WERI-Rb-1 (cell line): Measurements from ENCODE around the gene SRGN.
"Not testable (repeated sequence)": the region's sequence is repeated elsewhere in the genome, so short reads cannot be mapped to it uniquely, and the experiment has no call there.

Source experiments
- DNase-seq: peaks from one replicate; pipeline ENCODE4 v3.0.0-alpha.2; 2020
- H3K27ac ChIP-seq: fragments of 250-450 bp; sonication (Bioruptor Pico); 2 replicates; pipeline ENCODE4 v1.5.1; 2020; ENCODE audit warnings: mild to moderate bottlenecking, moderate library complexity
- H3K27me3 ChIP-seq: fragments of 250-450 bp; sonication (Bioruptor Pico); 2 replicates; pipeline ENCODE4 v1.5.1; 2021; ENCODE audit warnings: mild to moderate bottlenecking, low read depth, moderate library complexity; ENCODE audit not compliant: insufficient read depth, severe bottlenecking
- H3K36me3 ChIP-seq: fragments of 250-450 bp; sonication (Bioruptor Pico); 2 replicates; pipeline ENCODE4 v1.5.1; 2020; ENCODE audit warnings: mild to moderate bottlenecking, moderate library complexity
- H3K4me3 ChIP-seq: 2 replicates; pipeline ENCODE4 v1.5.1; 2011; ENCODE audit warnings: low read depth, mild to moderate bottlenecking, control low read depth, low read length
- H3K9me3 ChIP-seq: fragments of 250-450 bp; sonication (Bioruptor Pico); 2 replicates; pipeline ENCODE4 v1.5.1; 2021; ENCODE audit warnings: mild to moderate bottlenecking, moderate library complexity; ENCODE audit not compliant: severe bottlenecking
- CTCF ChIP-seq: IDR thresholded peaks from 2 replicates; pipeline ENCODE4 v1.5.1; 2011; ENCODE audit warnings: low read depth, mild to moderate bottlenecking, control low read depth, inconsistent platforms, low read length

SRGN gene

GRCh38 chr10:69141304-69141703 is 53.4 kb downstream of the SRGN start:
- H3K4me3 ChIP-seq = no peak overlapping the region
- H3K27me3 ChIP-seq = no peaks in the 10 kb centered on the region
- no peak for TF ChIP-seq CTCF
- DNase-seq = no peak
- H3K27ac ChIP-seq = no peak overlapping the region
- H3K9me3 ChIP-seq = no peaks in the 10 kb centered on the region
- peaks cover 11% of the 10 kb centered on the region for H3K36me3 ChIP-seq

GRCh38 chr10:69142074-69142473 is 54.2 kb downstream of the SRGN start:
- not testable (repeated sequence) for H3K9me3 ChIP-seq, DNase-seq, H3K36me3 ChIP-seq, H3K4me3 ChIP-seq, H3K27me3 ChIP-seq, H3K27ac ChIP-seq

GRCh38 chr10:69142983-69143382 is 55.1 kb downstream of the SRGN start:
- Histone ChIP-seq H3K36me3 (peaks cover 4% of the 10 kb centered on the region), H3K27me3 (no peaks in the 10 kb centered on the region), H3K27ac (no peak overlapping the region), H3K4me3 (no peak overlapping the region), H3K9me3 (no peaks in the 10 kb centered on the region)
- no peak for DNase-seq
- TF ChIP-seq CTCF = no peak

- TF ChIP-seq CTCF = no peak
- Histone ChIP-seq H3K27ac (no peak overlapping the region), H3K4me3 (no peak overlapping the region), H3K9me3 (no peaks in the 10 kb centered on the region), H3K27me3 (no peaks in the 10 kb centered on the region), H3K36me3 (no peaks in the 10 kb centered on the region; the same call in 1 of the 2 replicates)
- no peak for DNase-seq
Observed at GRCh38 chr10:69145329-69145728, 57.4 kb downstream of the SRGN start.

- no peak for TF ChIP-seq CTCF
- H3K9me3 ChIP-seq = no peaks in the 10 kb centered on the region
Observed at GRCh38 chr10:69145864-69146263, 58.0 kb downstream of the SRGN start.

GRCh38 chr10:69146759-69147158 is 58.9 kb downstream of the SRGN start:
- no peaks in the 10 kb centered on the region; the same call in 1 of the 2 replicates for H3K36me3 ChIP-seq
- no peak overlapping the region for H3K4me3 ChIP-seq
- no peak overlapping the region for H3K27ac ChIP-seq
- no peak for DNase-seq
- TF ChIP-seq CTCF = no peak
- no peaks in the 10 kb centered on the region for H3K9me3 ChIP-seq
- H3K27me3 ChIP-seq = no peaks in the 10 kb centered on the region

More at GRCh38 chr10:69145864-69146263, 58.0 kb downstream of the SRGN start:
- Histone ChIP-seq H3K27me3 (no peaks in the 10 kb centered on the region), H3K36me3 (no peaks in the 10 kb centered on the region; the same call in 1 of the 2 replicates), H3K4me3 (no peak overlapping the region), H3K27ac (no peak overlapping the region)
- no peak for DNase-seq
